ENCODE results near the gene IGLL5.

IGLL5 gene

GRCh38 chr22:22856364-22856763 is 31.3 kb upstream of the IGLL5 start:
- Histone ChIP-seq H3K4me3 (ENCODE audit: low read length, poor library complexity, severe bottlenecking) (no peak overlapping the region), H3F3A (ENCODE audit: low read depth) (no peaks in the 10 kb centered on the region), H3K36me3 (ENCODE audit: insufficient read depth, low read length) (no peaks in the 10 kb centered on the region), H3K9ac (ENCODE audit: low read depth, low read length, poor library complexity, severe bottlenecking) (no peak overlapping the region), H3K9me3 (ENCODE audit: insufficient read depth, low read depth, low read length) (no peaks in the 10 kb centered on the region), H3K4me1 (ENCODE audit: insufficient read depth, low read length, poor library complexity, severe bottlenecking) (no peaks in the 10 kb centered on the region), H3K9me2 (replicated peaks; ENCODE audit: low read depth, low read length) (no peaks in the 10 kb centered on the region), H3K4me2 (ENCODE audit: low read depth, low read length, poor library complexity, severe bottlenecking) (no peak overlapping the region), H2AFZ (ENCODE audit: low read length) (no peak overlapping the region), H4K20me1 (ENCODE audit: insufficient read depth, low read length, poor library complexity, severe bottlenecking) (no peaks in the 10 kb centered on the region), H3K27me3 (ENCODE audit: insufficient read depth, low read length, poor library complexity, severe bottlenecking) (no peaks in the 10 kb centered on the region), H3K79me2 (ENCODE audit: insufficient read depth, low read length) (no peaks in the 10 kb centered on the region)
- TF ChIP-seq CTCF (conservative IDR thresholded peaks at IDR 0.05; ENCODE audit: low read length): no peak
- TF ChIP-seq EZH2phosphoT487 (IDR thresholded peaks at IDR 0.05; ENCODE audit: borderline replicate concordance): no peak

GRCh38 chr22:22856885-22857606 is 30.6 kb upstream of the IGLL5 start:
- Histone ChIP-seq H3K4me1 (ENCODE audit: insufficient read depth, low read length, poor library complexity, severe bottlenecking) (no peaks in the 10 kb centered on the region), H4K20me1 (ENCODE audit: insufficient read depth, low read length, poor library complexity, severe bottlenecking) (no peaks in the 10 kb centered on the region), H3K9ac (ENCODE audit: low read depth, low read length, poor library complexity, severe bottlenecking) (no peak overlapping the region), H3K9me3 (ENCODE audit: insufficient read depth, low read depth, low read length) (no peaks in the 10 kb centered on the region), H3K4me2 (ENCODE audit: low read depth, low read length, poor library complexity, severe bottlenecking) (no peak overlapping the region), H3K79me2 (ENCODE audit: insufficient read depth, low read length) (no peaks in the 10 kb centered on the region), H3K36me3 (ENCODE audit: insufficient read depth, low read length) (no peaks in the 10 kb centered on the region), H3K4me3 (ENCODE audit: low read length, poor library complexity, severe bottlenecking) (no peak overlapping the region), H2AFZ (ENCODE audit: low read length) (no peak overlapping the region), H3K9me2 (replicated peaks; ENCODE audit: low read depth, low read length) (no peaks in the 10 kb centered on the region), H3K27me3 (ENCODE audit: insufficient read depth, low read length, poor library complexity, severe bottlenecking) (no peaks in the 10 kb centered on the region), H3F3A (ENCODE audit: low read depth) (no peaks in the 10 kb centered on the region)
- TF ChIP-seq CTCF (conservative IDR thresholded peaks at IDR 0.05; ENCODE audit: low read length): no peak

GRCh38 chr22:22857607-22858558 is 29.7 kb upstream of the IGLL5 start:
- Histone ChIP-seq H3K9ac (ENCODE audit: low read depth, low read length, poor library complexity, severe bottlenecking) (no peak overlapping the region), H3K27me3 (ENCODE audit: insufficient read depth, low read length, poor library complexity, severe bottlenecking) (no peaks in the 10 kb centered on the region), H3F3A (ENCODE audit: low read depth) (no peaks in the 10 kb centered on the region), H3K4me3 (ENCODE audit: low read length, poor library complexity, severe bottlenecking) (no peak overlapping the region), H3K4me1 (ENCODE audit: insufficient read depth, low read length, poor library complexity, severe bottlenecking) (no peaks in the 10 kb centered on the region), H4K20me1 (ENCODE audit: insufficient read depth, low read length, poor library complexity, severe bottlenecking) (no peaks in the 10 kb centered on the region), H3K9me3 (ENCODE audit: insufficient read depth, low read depth, low read length) (no peaks in the 10 kb centered on the region), H3K79me2 (ENCODE audit: insufficient read depth, low read length) (no peaks in the 10 kb centered on the region), H3K9me2 (replicated peaks; ENCODE audit: low read depth, low read length) (no peaks in the 10 kb centered on the region), H3K4me2 (ENCODE audit: low read depth, low read length, poor library complexity, severe bottlenecking) (no peak overlapping the region), H2AFZ (ENCODE audit: low read length) (no peak overlapping the region), H3K36me3 (ENCODE audit: insufficient read depth, low read length) (no peaks in the 10 kb centered on the region)
- no peak for TF ChIP-seq EZH2phosphoT487 (IDR thresholded peaks at IDR 0.05; ENCODE audit: borderline replicate concordance)
